Measurements from ENCODE around the gene KNOP1.
"Not testable (repeated sequence)": the region's sequence is repeated elsewhere in the genome, so short reads cannot be mapped to it uniquely, and the experiment has no call there.

KNOP1 gene

DNA sequence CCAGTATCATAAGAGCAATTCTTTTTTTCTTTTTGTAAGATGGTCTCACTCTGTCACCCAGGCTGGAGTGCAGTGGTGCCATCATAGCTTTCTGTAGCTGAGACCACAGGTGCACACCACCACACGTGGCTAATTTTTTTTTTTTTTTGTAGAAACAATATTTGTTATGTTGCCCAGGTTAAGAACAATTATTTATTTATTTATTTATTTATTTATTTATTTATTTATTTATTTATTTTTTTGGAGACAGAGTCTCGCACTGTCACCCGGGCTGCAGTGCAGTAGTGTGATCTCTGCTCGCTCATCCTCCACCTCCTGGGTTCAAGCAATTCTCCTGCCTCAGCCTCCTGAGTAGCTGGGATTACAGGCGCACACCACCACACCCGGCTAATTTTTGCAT is 38.7 kb downstream of the KNOP1 start:
- not testable (repeated sequence) for DNase-seq

DNA sequence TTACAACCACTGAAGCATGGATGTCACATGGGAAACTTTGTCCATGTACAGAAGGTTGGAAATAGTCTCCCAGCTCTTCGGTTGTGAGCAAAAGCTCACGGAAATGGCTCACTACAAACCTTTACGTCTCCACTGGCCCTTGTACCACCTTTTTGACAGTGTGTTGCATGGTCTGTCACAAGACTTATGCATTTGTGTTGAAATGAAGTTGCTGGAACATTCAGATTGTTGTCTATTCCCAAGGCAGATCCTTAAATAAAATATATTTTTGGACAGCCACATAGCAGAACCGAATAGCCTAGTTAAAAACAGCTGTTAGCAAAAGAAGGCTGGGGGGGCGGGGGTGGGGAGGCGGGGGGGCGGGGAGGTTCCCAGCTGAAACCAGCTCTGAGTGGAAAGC is 39.2 kb downstream of the KNOP1 start:
- no peak for DNase-seq

DNA sequence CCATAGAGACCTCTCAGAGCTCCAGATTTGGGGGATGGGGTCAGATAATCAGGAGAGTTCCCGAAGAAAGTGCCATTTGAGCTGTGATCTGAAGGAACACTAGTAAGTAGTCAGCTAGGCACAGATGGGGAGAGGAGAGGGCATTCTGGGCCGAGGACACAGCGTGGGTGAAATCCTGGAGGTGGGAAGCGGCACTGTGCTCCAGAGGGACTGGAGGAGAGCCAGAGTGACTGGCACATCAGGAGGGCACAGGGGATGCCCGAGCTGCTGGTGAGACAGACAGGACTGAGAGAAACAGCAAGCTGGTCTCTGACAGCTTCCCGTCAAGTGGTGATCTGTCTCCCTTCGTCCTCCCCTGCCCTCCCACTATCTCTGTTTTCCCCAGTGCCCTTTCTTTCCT is 40.6 kb downstream of the KNOP1 start:
- no peak for DNase-seq

DNA sequence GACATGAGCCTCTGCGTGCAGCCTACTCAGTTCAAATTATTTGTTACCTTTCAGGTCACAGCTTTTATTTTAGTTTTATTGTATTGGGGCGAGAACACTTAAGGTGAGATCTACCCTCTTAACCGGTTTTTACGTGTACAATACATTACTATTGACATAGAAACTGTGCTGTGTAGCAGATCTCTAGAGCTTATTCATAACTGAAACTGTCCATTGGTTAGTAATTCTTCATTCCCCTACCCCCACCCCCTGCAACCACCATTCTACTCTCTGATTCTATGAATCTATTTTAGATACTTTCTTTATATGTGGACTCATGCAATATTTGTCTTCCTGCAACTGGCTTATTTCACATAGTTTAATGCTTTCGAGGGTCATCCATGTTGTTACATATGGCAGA is 43.5 kb downstream of the KNOP1 start:
- no peak for DNase-seq

DNA sequence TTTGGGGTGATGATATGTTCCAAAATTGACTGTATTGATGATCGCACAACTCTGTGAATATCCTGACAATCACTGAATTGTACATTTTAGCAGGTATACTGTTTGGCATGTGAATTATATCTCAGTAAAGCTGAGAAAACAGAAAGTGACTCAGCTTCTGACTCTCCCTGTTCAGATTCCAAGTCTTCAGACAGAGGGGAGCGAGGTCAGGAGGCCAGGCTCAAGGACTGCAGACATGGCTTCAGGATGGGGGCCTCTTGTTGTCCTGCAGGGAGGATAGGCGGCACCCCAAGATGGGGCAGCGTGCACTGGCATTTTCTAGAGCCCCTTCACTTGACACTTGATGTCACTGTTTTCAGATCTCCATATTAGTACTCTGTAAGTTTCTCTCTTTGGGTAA is 45.6 kb downstream of the KNOP1 start:
- DNase-seq = no peak

DNA sequence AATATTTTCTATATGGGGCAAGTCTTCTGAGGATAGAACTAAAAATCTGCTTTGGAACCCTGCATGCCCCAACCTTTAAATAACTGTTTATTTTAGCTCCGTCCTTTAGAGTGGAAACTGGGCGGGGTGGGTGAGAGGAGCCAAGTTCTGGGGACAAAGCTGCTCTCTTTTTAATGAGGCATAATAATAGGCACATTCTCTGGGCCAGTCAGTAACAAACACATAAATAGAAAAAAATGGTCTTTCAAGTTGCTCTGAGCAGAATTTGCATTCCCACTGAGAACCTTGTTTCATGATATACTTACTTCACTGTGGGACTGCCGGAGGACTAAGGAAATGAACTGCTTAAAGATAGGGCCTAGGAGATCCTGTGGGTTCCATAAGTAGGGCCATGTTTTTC is 51.5 kb downstream of the KNOP1 start:
- no peak for DNase-seq

DNA sequence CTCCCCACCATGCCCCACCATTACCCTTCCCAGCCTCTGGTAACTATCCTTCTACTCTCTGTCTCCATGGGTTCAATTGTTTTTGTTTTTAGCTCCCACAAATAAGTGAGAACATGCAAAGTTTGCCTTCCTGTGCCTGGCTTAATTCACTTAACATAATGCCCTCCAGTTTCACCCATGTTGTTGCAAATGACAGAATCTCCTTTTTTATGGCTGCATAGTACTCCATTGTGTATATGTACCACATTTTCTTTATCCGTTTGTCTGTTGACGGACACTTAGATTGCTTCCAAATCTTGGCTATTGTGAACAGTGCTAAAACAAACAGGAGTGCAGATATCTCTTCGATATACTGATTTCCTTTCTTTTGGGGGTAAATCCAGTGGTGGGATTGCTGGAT is 52.7 kb downstream of the KNOP1 start:
- not testable (repeated sequence) for DNase-seq

DNA sequence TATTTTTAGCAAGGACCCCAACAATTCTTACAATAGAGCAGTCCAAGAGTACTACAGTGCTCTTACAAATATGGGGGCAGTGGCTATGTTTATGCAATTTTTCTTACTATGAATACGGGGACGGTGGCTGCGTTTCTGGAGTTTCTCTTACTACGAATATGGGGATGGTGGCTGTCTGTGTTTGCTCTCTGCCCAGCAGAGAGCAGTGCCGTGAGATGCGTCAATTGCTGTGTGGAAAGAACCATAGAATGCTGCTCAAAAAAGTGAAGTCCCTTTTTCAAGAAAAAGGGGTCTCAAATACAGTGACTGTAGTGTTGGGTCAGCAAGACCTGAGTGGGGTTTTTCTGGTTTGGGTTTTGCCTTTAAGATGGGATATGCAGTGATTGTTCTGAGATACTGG is 53.9 kb downstream of the KNOP1 start:
- DNase-seq = no peak

DNA sequence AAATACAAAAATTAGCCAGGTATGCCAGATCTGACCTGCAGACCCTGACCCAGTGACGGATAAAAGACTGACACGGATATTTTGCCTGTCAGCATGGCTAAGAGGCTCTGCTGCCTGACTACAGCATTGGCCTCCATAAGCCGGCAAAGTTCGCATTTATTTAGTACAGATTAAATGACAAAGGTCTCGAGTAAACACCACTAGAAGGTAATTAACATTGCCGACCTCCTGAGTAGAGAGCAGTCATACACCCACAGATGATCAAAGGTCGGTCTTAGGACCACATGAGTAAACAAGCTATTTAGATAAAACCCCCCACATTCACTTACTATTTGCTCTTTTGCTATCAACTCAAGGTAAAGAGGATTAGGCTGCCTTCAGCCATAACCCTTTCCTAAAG is 55.7 kb downstream of the KNOP1 start:
- DNase-seq = no peak

DNA sequence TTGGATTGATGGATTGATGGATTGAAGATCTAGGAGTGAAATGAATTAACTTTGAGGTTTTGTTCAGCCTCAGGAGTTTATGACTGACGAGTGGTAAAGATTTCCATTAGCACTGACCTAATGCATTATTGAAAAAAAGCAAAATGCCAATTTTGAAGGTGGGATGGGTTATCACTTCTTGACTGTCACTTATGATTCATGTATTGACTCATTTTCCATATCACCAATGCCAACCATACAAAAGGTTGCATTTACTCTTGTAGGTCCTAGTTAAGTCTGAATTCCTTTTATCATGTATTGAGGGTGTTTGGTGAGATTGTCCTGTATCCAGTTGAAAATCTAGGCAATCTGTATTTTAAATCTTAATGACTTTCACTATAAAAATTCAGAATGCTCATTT is 57.6 kb downstream of the KNOP1 start:
- no peak for DNase-seq

DNA sequence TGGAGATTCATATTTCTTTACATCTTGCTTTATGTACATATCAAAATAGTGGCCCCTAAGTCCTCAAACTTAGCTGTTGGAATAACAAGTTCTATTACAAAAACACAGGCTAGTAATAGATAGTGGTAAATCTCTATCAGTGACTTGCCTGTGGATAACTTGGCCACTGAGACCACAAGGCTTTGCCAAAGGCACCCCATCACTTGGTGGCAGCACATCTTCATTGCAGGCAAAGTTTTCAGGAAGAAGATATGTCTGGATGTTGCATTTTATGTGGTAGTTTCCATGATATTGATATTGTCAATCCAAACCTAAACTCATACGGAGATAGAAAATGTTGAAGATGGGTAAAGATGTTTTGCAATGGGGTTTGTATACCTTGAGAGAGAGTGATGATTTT is 58.5 kb downstream of the KNOP1 start:
- DNase-seq = no peak

DNA sequence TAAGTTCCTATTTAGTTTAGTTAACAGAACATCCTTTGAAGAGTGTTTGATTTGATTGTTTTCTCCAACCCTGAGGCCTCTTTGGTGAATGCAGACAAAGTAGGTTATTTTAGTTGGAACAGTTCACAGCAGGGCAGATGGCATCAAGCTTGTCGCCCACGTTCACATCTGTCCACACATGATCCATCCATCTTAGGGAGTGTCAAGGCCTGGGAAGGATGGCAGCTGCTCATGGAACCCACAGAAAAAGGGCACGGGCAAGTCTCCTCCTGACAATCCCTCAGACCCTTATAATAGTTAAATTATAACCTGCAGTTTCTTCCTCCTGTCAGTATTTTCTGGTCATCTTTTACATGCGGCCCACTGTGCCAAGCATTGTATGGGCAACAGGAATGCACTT is 60.2 kb downstream of the KNOP1 start:
- no peak for DNase-seq

DNA sequence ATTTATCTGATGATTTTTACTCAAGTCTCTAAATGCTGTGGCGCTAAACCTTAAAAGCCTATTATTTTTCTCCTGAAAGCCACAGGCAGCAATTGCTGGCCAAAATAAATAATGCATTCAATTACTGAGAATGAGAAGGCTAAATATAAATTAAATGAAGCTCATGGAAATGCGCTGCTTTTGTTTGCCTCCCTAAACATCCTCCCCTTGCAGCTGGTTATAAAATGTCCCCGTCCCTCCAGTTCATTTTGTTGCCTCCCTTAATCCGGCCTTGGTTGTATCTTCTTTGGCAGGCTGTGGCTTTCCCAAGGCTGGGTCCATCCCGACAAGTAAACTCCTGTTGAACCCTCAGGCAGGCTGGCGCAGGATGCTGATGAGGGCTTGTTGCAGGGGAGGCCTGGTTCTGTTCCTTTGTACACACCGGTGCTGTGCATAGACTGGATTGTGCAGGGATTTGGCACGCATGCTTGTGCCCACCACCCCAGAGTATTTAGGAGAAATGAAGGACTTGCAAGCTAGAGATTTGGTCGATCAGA is 62.7 kb downstream of the KNOP1 start:
- no peak for DNase-seq

DNA sequence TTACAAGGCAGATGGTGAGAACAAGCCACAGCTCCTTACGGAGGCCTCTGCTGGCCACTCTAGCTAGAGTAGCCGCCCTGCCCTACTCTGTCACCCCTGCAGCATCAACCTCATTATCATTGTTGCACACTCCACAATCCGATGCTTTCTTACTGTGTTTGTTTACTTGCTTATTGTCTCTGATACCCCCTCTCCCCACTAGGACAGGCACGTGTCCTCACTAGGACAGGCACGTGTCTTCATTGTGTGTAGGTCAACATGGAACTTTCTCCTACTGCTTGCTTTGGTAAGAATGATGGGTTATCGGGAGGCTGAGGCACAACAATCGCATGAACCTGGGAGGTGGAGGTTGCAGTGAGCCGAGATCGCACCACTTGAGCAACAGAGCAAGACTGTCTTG is 63.9 kb downstream of the KNOP1 start:
- DNase-seq = no peak

Data from 8988T (cell line).